GM21390 (cell line): ENCODE results near the gene SH3YL1.

Experiments
- ATAC-seq: cut with Tn5 transposase; IDR thresholded peaks from one replicate; pipeline ENCODE4 v1.9.1; 2021; ENCODE audit not compliant: unreplicated experiment

SH3YL1 gene

GRCh38 chr2:258933-259332, 4.9 kb downstream of the SH3YL1 start:
- no peak for ATAC-seq

GRCh38 chr2:257842-258241, 6.0 kb downstream of the SH3YL1 start:
- ATAC-seq = no peak

- no peak for ATAC-seq
Observed at GRCh38 chr2:257429-257828, 6.4 kb downstream of the SH3YL1 start.

GRCh38 chr2:256094-256493, 7.7 kb downstream of the SH3YL1 start:
- no peak for ATAC-seq

GRCh38 chr2:255195-255594, 8.6 kb downstream of the SH3YL1 start:
- no peak for ATAC-seq

GRCh38 chr2:254241-254640, 9.6 kb downstream of the SH3YL1 start:
- no peak for ATAC-seq

- ATAC-seq = no peak
Observed at GRCh38 chr2:253202-253638, 10.6 kb downstream of the SH3YL1 start.

GRCh38 chr2:252001-252602, 11.7 kb downstream of the SH3YL1 start:
- ATAC-seq = no peak

GRCh38 chr2:249538-250042, 14.2 kb downstream of the SH3YL1 start:
- no peak for ATAC-seq

- no peak for ATAC-seq
Observed at GRCh38 chr2:248724-249123, 15.1 kb downstream of the SH3YL1 start.

GRCh38 chr2:246489-247144, 17.2 kb downstream of the SH3YL1 start:
- peak; percentile 71 for ATAC-seq

GRCh38 chr2:244547-244946, 19.3 kb downstream of the SH3YL1 start:
- ATAC-seq = no peak

- ATAC-seq = no peak
Observed at GRCh38 chr2:238869-239268, 25.0 kb downstream of the SH3YL1 start.

- no peak for ATAC-seq
Observed at GRCh38 chr2:238431-238830, 25.4 kb downstream of the SH3YL1 start.

GRCh38 chr2:237878-238277, 26.0 kb downstream of the SH3YL1 start:
- no peak for ATAC-seq

- ATAC-seq = no peak
Observed at GRCh38 chr2:236993-237539, 26.8 kb downstream of the SH3YL1 start.

- ATAC-seq = no peak
Observed at GRCh38 chr2:234421-234820, 29.4 kb downstream of the SH3YL1 start.

GRCh38 chr2:233030-233429, 30.8 kb downstream of the SH3YL1 start:
- ATAC-seq = no peak

- ATAC-seq = no peak
Observed at GRCh38 chr2:231521-232185, 32.2 kb downstream of the SH3YL1 start.

- no peak for ATAC-seq
Observed at GRCh38 chr2:228518-229278, 35.1 kb downstream of the SH3YL1 start.

GRCh38 chr2:228115-228514, 35.7 kb downstream of the SH3YL1 start:
- no peak for ATAC-seq
